CD4-positive, alpha-beta T cell treated with Interleukin-4 for 4 hours (primary cell): ENCODE measurements around the gene CCM2.

ENCODE experiments used
- DNase-seq: peaks from one replicate; pipeline ENCODE4 v3.0.0-alpha.2; 2020

The CCM2 gene

DNA sequence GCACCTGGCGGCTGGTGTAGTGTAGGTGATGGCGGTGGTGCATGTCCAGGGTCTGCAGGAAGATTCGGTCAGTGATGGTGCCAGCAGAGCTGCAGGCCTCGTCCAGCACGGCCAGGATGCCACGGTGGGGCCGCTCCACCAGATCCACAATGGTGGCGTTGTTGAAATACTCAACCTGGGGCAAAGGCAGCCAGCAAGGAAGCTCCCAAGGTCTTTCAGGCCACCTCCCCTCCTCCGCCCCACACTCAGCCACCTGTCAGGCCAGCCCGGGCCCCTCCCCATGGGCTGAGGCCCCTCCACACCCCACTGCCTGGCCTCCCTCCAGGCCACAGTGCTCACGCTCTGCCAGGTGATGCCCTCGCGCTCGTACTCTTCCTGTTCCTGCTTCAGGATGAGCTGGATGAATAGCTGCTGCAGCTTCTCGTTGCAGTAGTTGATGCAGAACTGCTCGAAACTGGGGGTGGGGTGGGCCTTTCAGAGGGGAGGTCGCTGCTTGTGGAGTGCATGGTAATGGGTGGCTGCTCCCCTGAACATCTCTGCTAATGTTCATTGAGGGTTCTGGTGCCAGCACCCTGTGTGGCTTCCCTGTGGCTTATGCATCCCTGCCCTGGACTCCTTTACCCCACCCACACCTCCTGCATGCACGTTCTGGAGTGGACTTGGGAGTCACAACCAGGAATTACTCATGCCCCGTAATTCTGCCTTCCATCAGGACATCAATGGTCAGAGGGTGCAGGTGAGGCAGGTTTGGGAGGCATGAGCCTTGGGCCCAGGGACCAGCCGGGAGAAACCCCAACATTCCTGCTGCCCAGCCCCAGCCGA is 30.1 kb upstream of the CCM2 start:
- DNase-seq = no peak

DNA sequence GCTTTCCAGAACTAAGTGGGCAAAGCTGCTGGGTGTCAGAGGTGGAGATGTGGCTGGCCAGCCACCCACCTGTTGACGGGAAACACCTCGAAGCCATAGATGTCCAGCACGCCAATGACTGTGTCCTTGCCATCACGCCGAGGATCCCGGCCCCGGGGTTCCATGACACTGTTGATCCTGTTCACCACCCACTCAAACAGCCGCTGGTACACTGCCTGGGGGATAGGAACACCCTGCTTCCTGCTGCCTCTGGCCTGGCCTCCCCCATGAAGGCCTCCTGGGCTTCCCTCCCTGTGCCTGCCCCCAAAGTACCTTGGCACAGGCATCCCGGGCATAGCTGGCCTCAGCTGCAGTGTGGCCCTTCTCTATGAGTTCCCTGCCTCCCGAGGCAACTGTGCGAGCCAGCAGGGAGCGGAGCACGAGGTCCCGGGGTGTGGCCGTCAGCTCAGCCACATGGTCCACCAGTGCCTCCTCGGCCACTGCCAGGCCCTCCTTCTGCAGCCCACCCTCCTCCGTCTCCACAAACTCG is 29.4 kb upstream of the CCM2 start:
- no peak for DNase-seq

DNA sequence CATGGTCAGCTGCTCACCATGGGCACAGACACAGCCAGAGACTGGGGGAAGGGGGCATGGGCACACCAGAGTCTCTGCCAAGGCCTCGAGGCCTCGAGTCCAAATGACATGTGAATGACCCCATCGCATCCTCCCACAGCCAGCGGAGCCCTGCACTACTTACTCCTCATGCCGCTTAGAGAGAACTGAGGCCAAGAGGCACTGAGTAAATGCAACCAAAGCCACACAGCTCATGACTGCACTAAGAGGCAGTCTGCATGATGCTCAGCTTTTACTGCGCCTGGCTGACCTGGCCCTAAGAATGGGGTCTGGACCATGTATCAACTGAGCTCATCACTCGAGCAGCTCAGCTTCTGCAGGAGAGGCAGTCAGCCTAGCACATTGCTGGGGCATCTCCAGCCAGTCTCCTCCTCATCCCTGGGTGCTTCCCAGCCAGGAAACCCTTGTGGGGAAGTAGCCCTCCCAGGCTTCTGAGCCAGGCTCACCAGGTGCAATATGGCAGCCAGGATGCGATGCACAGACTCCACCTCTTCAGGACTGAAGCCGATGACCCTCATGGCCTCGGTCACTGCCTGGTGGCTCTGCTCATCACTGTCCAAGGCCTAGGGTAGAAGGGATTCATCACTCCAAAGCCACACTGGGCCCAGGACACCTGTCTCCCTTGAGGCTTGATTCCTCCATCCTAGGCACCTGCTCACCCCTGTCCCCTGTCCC is 28.7 kb upstream of the CCM2 start:
- DNase-seq = no peak

DNA sequence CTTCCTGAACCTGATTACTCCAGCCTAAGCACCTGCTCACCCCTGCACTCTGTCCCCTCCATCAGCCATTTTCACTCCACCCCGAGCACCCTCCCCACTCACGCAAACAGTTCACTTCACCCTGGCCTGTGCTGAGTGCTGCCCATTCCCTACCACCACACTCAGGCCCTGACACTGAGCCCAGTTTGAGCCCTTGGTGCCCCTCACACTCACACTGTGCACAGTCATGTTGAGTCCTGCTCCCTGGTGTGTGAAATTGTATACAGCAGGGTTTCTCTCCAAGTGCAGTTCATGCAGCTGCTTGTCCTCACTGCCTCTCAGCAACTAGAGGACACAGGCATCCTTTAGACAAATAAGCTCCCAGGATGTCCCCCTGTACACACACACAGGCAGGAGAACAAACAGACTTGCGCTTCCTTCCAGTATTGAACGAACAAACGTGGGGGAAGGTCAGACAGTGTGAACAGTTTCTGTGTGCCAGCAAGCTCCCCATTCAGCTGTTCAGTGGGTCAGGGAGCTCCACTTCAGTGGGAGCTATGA is 28.0 kb upstream of the CCM2 start:
- no peak for DNase-seq

DNA sequence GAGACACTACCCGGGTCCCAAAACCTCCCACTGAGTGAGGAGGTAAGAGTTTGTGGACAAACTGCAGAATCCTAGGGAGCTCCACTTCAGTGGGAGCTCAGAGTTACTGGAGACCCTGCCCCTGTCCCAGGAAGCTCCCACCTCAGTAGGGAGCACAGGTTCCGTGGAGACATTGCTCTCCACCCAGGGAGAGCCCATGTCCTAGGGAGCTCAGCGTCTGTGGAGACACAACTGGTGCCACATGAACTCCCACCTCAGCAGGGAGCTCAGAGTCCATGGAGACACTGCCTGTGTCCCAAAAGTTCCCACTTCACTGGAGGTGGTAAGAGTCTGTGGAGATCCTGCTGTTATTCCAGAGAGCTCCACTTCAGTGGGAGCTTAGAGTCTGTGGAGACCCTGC is 27.4 kb upstream of the CCM2 start:
- DNase-seq = no peak

DNA sequence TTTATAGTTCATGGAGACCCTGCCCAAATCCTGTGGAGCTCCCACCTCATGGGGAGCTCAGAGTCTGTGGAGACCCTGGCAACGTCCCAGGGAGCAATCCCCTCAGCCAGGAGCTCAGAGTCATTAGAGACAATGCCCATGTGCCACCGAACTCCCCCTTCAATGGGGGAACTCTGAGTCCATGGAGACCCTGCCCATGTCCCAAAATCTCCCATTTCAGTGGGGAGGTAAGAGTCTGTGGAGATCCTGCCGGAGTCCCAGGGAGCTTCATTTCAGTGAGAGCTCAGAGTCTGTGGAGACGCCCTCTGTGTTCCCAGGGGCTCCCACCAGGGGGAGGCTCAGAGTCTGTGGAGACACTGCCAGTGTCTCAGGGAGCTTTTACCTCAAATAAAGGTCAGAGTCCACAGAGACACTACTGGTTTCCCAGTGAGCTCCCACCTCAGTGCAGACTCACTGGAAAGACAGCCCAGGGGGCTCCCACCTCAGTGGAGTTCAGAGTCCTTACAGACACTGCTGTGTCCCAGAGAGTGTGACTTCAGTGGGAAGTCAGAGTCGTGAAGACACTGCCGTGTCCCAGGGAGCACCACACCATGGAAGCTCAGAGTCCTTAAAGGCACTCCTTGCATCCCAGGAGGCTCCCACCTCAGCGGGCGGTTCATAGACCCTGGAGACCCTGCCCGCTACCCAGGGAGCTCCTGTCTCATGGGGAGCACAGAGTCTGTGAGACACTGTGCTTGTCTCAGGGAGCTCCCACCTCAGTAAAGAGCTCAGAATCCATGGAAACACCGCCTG is 26.2 kb upstream of the CCM2 start:
- DNase-seq = peak; percentile 50

DNA sequence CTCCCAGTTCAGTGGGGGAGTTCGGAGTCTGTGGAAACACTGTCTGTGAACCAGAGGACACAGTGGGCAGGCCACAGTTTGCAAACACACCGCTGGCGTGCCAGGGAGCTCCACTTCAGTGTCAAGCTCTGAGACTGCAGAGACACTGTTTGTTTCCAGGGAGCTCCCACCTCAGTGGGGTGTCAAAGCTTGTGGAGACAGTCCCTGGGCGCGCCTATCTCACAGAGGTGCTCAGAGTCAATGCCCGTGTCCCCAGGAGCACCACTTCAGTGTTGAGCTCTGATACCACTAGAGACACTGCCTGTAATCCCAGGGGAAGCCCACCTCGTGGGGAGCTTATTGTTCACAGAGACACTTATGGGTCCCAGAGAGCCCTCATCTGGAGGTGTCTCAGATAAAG is 25.5 kb upstream of the CCM2 start:
- no peak for DNase-seq

DNA sequence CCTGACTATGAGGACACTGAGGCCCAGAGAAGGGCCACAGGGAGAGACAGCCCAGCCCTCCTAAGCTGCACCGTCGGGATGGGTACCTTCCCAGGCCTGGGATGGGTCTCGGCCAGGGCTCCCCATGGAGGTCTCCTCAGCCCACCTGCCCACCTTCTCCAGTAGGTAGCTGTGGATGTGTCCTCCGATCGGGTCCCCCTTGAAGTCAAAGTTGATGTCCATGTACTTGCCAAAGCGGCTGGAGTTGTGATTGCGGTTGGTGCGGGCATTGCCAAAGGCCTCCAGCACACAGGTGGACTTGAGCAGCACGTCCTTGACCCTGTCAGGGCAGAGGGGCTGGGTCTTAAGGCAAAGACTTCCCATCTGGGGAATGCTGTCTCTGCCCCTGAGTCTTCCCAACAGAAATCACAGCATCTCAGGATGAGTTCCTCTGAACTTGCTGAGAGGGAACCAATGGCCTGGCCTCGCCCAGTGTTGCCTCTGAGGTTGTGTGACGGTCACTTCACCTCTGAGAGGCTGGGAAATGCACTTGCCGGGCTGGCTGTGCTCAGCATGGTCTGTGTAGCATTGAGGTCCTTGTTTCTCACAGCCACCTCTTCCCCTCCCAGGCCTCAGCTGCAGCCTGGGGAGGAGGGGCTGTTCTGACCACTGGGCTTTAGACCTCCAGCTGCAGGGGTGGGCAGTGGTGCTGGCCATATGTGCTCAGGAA is 24.5 kb upstream of the CCM2 start:
- DNase-seq = no peak

DNA sequence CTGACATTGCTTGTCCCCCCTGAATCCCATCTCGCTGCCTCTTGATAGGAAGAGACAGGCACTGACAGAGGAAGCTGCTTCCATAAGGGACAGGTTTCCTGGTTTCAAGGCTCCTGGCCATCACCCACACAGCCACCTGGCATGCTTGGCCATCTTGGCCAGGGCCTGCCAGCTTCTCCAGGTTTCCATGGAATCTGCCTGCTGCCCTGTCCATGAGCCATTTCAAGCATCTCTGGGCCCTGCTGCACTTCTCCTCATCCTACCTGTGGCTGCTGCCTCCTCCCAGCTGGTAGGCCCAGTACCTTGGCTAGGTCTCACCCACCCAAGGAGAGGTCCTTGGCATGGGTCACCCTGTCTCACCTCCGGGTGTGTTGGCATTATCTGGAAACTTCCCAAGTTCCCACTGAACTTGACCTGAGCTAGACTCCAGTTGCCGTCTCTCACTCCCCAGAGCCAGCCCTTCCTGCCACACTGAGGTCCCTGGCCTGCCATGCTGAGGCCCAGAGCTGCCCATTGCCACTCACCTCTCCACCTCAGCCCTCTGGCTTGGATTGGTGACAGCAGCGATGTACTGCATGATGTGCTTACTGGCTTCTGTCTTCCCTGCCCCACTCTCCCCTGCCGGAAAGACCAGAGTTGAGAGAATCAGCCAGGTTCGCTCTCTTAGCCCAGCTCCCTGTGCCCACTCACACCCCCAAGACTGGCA is 23.8 kb upstream of the CCM2 start:
- DNase-seq = no peak

DNA sequence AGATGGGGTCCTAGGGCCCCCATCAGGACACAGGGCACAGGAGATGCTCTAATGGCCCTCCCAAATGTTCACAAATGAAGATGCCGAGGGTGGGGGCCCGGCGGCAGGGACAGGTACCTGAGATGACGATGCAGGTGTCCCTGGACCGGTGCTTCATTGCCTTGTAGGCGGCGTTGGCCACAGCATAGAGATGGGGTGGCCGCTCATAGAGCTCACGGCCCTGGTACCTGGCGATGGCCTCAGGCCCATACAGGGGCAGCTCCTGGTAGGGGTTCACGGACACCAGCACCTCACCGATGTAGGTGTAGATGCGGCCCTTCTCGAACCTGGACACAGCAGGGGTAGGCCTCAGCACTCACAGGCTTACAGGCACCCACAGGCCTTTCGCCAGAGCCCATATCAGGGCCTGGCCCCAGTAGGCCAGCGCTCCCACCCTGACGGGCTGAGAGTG is 23.2 kb upstream of the CCM2 start:
- DNase-seq = no peak

DNA sequence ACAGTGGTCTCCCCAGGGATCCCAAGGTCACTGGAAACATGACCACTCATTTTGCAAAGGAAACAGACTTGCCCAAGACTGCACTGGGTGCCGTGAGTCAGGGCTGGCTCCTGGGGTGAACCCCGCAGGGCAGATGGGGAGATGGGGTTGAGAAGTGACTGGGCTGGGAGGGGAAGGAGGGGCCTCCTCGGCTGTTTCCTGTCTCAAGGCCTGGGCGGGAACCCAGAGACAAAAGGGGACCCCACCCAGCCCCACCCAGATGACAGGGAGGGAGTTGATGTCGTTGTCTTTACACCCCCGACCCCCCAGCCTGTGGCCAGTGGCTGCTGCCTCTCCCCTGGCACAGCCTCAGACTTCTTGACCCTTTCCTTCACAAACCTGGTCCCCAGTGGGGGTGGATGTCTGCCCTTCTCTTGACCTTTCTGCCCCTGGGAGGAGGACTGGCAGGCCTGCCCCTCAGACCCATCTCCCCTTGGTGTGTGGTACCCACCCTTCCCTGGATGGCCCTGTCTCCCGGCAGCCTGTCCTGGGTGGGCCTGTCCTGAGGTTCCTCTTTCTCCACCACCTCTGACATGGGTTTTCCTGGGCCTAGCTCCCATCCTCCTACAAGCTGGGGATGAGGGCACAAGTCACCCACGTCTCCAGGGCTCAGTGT is 22.6 kb upstream of the CCM2 start:
- DNase-seq = peak; percentile 88

DNA sequence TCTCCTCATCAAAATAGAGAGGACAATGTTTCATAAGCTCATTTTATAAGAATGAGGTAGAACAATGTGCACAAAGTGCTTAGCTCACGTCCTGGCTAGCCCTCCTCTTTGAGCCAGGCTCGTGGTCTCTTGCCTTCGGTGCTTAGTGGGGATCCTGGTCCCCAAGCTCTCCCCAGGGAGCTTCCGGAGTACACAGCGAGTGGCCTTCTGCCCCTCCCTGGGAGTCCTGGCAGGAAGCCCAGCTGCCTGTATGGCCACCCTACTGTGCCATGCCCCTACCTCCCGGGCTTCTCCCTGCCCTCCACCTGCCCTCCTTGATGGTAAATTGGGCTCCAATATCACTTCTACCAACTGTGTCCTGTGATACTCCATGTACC is 22.1 kb upstream of the CCM2 start:
- DNase-seq = no peak

DNA sequence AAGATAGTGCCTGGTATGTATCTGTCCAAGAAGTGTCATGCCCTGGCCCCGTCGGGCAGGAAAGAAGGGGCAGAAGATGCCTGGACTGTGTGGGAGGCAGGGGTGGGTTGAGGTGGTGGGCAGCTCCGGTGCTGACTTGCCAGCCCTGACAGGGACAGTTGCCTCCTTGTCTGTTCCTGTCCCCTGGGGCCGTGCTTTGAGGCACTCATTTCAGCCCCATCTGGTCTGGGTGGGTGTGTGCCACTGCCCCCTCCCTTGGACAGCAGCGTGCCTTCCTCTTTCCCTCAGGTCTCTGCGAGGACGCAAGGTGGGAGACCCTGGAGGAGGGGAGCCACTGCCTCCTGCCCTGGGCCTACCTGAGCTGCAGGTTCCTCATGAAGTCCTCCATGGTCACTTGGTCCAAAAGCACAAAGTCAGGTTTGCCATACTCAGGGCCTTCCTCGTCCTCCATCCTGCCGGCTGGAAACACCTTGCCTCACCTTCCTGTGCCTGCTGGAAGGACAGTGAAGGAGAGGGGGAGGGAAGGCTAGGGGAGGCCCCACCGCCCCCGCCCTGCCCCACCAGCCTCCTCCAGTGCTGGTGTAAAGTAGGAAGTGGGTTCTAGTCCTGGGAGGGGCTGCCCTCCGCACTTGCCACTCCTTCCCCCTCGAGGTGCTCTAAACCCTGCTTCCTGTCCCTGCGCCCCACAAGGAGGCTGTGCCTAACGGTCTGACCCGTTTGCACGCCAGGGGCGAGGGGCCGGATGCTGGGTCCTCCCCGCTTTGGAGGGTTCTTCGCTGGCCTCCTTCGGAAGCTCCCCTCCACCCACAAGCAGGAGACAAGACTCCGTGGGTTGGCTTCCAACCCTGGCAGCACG is 21.3 kb upstream of the CCM2 start, which contains the start of gene MYO1G:
MYO1G (minus strand) TSS at position 505 of the 856 bp plus-strand sequence; CDS start at position 451, 54 bp downstream.
- DNase-seq = peak; percentile 91

DNA sequence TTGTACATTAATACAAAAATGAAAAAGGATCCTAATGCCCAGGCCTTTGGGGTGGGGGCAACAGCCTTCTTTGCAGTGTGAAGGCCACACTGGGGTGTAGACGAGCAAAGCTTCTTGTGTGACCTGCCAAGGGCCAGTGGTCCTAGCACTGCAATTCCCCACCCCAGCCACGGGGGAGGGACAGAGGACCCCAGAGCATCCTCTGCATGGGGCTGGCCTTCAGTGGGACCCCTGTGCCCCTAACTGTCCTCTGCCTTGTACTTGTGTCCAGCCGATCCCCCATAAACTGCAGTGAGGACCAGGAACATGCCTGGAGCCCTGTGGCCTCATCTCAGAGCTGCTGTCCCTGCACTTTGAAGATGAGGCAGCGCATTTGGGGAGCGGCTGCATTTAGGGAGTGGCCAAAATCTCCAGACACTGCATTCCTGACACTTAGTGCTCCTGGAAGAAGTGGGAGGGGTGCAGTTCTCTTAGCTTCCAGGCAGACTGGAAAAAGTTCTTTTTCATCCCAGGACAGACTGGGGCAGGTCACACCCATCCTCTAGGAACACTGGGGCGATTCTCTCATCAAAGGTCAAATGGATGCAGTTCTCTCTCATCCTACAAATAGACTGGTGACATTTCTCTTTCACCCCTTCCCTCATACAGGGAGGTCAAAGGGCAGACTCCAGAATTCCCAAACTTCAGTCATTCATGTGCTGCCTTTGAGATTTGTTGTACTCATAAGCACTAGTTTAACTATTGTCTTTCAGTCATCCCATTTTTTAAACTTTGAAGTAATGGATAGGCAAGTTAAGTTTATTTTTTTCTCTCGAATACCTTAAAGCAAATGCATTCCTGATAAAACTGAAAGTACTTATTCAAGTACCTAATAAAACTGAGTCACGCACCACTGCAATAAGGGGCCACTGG is 20.3 kb upstream of the CCM2 start:
- DNase-seq = no peak

DNA sequence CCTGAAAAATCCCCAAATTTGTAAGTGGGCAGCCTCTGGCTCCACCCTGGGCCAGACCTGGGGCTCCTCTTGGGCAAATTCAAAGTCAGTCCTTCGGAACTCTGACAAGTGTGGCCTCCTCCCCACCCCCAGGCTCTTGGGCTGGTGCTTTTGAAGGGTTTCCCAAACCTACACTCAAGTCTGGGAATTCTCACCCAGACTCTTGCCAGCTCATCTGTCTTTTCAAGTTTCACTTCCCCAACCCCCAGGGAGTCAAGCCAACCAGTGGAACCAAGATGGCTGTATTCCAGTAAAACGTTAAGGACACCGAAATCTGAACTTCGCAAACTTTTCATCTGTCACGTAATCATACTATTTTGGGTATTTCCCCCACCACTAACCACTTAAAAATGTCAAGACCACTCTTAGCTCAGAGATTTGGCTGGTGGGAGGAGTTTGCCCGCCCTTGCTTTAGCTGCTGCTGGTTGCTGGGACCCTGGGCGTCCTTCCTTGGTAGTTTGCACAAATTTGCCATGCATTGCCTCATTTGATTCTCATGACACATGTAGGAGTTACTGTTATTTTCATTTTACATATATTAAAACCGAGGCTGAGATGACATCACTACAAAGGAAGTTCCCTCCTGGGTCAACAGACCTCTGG is 19.5 kb upstream of the CCM2 start:
- DNase-seq = peak; percentile 79

DNA sequence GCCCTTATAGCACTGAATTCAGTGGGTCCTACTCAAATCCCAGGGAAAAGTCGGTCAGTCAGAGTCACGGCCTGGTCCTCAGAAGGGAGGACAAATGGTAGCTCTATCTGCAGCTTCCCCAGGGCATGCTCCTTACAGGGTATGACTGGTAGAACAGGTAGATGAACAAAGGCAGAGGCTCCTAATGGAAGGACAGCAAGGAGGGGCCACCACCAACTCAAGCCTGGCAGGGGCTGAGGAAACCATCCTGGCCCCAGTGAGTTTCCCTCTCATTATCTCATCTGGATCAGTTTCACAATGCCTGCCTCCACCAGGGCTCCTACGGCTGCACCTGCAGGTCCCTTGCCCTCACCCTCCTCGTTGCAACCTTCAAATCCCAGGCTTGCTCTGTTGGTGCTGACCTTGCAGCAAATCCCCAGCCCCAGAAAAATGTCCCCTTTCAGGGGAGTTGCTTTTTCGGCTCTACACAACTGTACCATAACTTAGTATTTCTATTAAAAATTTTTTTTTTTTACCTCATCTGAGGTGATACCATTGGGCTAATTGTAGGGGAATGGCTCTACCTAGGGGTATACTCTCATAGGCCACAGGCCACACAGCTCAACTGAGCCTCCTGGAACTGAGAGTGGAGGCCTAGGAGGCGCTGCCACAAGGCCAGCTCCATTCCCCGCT is 18.8 kb upstream of the CCM2 start:
- DNase-seq = no peak

DNA sequence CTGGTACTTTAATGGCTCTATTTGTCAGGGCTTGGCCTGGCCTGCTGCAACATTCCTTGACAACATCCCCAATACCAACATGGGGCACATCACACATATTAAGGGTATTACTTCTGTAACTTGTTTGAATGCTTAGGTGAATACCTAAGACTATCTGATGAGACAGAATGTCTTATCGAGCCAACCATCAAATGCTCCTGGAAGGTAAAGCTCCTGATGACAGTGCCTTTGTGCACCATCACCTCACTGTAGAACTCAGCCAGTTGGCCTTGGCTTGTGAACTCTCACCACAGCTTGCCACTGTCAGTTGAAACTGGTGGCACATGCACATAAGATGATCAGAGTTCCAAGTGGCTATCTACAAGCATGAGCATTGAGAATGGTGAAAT is 17.5 kb upstream of the CCM2 start:
- no peak for DNase-seq

DNA sequence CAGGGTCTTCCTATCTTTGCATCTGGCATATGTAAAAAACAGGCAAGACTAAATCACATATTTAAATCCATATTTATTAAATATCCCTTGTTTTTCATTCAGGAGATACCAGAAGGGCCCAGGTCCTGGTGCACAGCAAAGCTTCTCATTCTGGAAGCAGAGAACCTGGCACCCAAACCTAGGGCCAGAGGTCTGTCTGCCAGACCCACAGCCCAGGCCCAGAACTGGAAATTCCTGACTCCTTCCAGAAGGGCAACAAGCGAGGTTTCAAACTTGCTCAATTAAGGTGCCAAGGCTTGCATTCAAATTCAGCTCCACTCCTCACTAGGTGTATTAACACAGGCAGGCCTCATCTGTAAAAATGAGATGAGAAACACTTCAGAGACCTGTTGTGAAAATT is 17.0 kb upstream of the CCM2 start:
- DNase-seq = no peak
